H9 (cell line): ENCODE measurements around the gene THRB. TPM values are rescaled to one million over a fixed set of nuclear protein-coding genes. Genes with fewer than 3 reads are reported as not detected.

Experiments
- DNase-seq: peaks from one replicate; pipeline ENCODE4 v3.0.0-alpha.2; 2017
- H2AFZ ChIP-seq: one replicate; pipeline ENCODE4 v1.6.1; 2013; ENCODE audit warnings: mild to moderate bottlenecking, low read length, control low read depth, moderate library complexity
- H2AK5ac ChIP-seq: 2 replicates; pipeline ENCODE4 v1.6.1; 2013; ENCODE audit warnings: low read length, control low read depth, mixed read lengths; ENCODE audit not compliant: insufficient read length
- H2BK120ac ChIP-seq: one replicate; pipeline ENCODE4 v1.6.1; 2013; ENCODE audit warnings: low read depth, mild to moderate bottlenecking, low read length, control low read depth, inconsistent platforms; ENCODE audit not compliant: poor library complexity, severe bottlenecking
- H2BK12ac ChIP-seq: 2 replicates; pipeline ENCODE4 v1.6.1; 2013; ENCODE audit warnings: low read length, control low read depth, mixed read lengths, low read depth; ENCODE audit not compliant: insufficient read length
- H2BK15ac ChIP-seq: 2 replicates; pipeline ENCODE4 v1.6.1; 2013; ENCODE audit warnings: low read depth, low read length, control low read depth
- H2BK20ac ChIP-seq: one replicate; pipeline ENCODE4 v1.6.1; 2013; ENCODE audit warnings: low read depth, mild to moderate bottlenecking, low read length, control low read depth, inconsistent platforms; ENCODE audit not compliant: poor library complexity, severe bottlenecking
- H2BK5ac ChIP-seq: 2 replicates; pipeline ENCODE4 v1.6.1; 2013; ENCODE audit warnings: low read length, control low read depth, mixed read lengths; ENCODE audit not compliant: insufficient read length
- H3K14ac ChIP-seq: 2 replicates; pipeline ENCODE4 v1.6.1; 2013; ENCODE audit warnings: low read length, control low read depth; ENCODE audit not compliant: insufficient read depth
- H3K18ac ChIP-seq: 2 replicates; pipeline ENCODE4 v1.6.1; 2013; ENCODE audit warnings: low read depth, mild to moderate bottlenecking, mixed read lengths, low read length, control low read depth; ENCODE audit not compliant: insufficient read length
- H3K23ac ChIP-seq: 2 replicates; pipeline ENCODE4 v1.6.1; 2013; ENCODE audit warnings: low read length, control low read depth, mixed read lengths, low read depth; ENCODE audit not compliant: insufficient read length
- H3K23me2 ChIP-seq: 2 replicates; pipeline ENCODE4 v1.6.1; 2013; ENCODE audit warnings: low read depth, mild to moderate bottlenecking, mixed read lengths, low read length, control low read depth; ENCODE audit not compliant: insufficient read length, poor library complexity, severe bottlenecking
- H3K27ac ChIP-seq: 2 replicates; pipeline ENCODE4 v1.5.1; 2013; ENCODE audit warnings: low read length, control low read depth, mixed read lengths, low read depth; ENCODE audit not compliant: insufficient read length
- H3K27me3 ChIP-seq: 2 replicates; pipeline ENCODE4 v1.6.1; 2013; ENCODE audit warnings: low read length, control low read depth, inconsistent platforms; ENCODE audit not compliant: insufficient read depth
- H3K4ac ChIP-seq: 2 replicates; pipeline ENCODE4 v1.6.1; 2013; ENCODE audit warnings: low read depth, mild to moderate bottlenecking, control low read depth, inconsistent platforms, low read length, moderate library complexity
- H3K4me1 ChIP-seq: 2 replicates; pipeline ENCODE4 v1.6.1; 2013; ENCODE audit warnings: low read length, control low read depth, inconsistent platforms; ENCODE audit not compliant: insufficient read depth
- H3K4me2 ChIP-seq: 2 replicates; pipeline ENCODE4 v1.6.1; 2013; ENCODE audit warnings: low read length, control low read depth, mixed read lengths; ENCODE audit not compliant: insufficient read length, insufficient read depth
- H3K56ac ChIP-seq: 2 replicates; pipeline ENCODE4 v1.6.1; 2013; ENCODE audit warnings: low read depth, mild to moderate bottlenecking, mixed read lengths, low read length, control low read depth; ENCODE audit not compliant: insufficient read length
- H3K79me1 ChIP-seq: 2 replicates; pipeline ENCODE4 v1.6.1; 2013; ENCODE audit warnings: low read depth, mild to moderate bottlenecking, moderate library complexity, low read length, control low read depth, inconsistent platforms; ENCODE audit not compliant: insufficient read depth, poor library complexity, severe bottlenecking
- H3K79me2 ChIP-seq: 2 replicates; pipeline ENCODE4 v1.6.1; 2013; ENCODE audit warnings: low read length, control low read depth, inconsistent platforms; ENCODE audit not compliant: insufficient read depth
- H3K9ac ChIP-seq: 2 replicates; pipeline ENCODE4 v1.6.1; 2013; ENCODE audit warnings: low read length, control low read depth, mixed read lengths; ENCODE audit not compliant: insufficient read length; ENCODE audit errors: extremely low read depth
- H3K9me3 ChIP-seq: one replicate; pipeline ENCODE4 v1.6.1; 2013; ENCODE audit warnings: low read depth, low read length, inconsistent platforms; ENCODE audit not compliant: control insufficient read depth
- H3T11ph ChIP-seq: one replicate; pipeline ENCODE4 v1.6.1; 2013; ENCODE audit warnings: mild to moderate bottlenecking, low read length, control low read depth, inconsistent platforms
- H4K20me1 ChIP-seq: one replicate; pipeline ENCODE4 v1.6.1; 2013; ENCODE audit not compliant: control insufficient read depth, insufficient read length, insufficient read depth
- H4K5ac ChIP-seq: 2 replicates; pipeline ENCODE4 v1.6.1; 2013; ENCODE audit warnings: low read depth, mild to moderate bottlenecking, mixed read lengths, low read length, control low read depth; ENCODE audit not compliant: insufficient read length
- H4K8ac ChIP-seq: replicated peaks from 2 replicates; pipeline ENCODE4 v1.6.1; 2013; ENCODE audit warnings: low read length, control low read depth, mixed read lengths, low read depth; ENCODE audit not compliant: insufficient read length
- H4K91ac ChIP-seq: 2 replicates; pipeline ENCODE4 v1.6.1; 2013; ENCODE audit warnings: low read depth, mild to moderate bottlenecking, moderate library complexity, mixed read lengths, low read length, control low read depth; ENCODE audit not compliant: insufficient read length
- H3K27ac Mint-ChIP-seq, 3 experiments: 2 replicates in 2 of 3; 3 replicates in 1 of 3; pipeline ENCODE4 v1.8.0; 2020 to 2021; ENCODE audit warnings: mixed read lengths in 3 of 3, mild to moderate bottlenecking in 1 of 3, moderate library complexity in 1 of 3
- H3K27me3 Mint-ChIP-seq: 2 replicates; pipeline ENCODE4 v1.8.0; 2021; ENCODE audit warnings: low read depth, mild to moderate bottlenecking, moderate library complexity, mixed read lengths
- H3K36me3 Mint-ChIP-seq, 3 experiments: 2 replicates in 2 of 3; 3 replicates in 1 of 3; pipeline ENCODE4 v1.8.0; 2020 to 2021; ENCODE audit warnings: low read depth in 3 of 3, mixed read lengths in 3 of 3; ENCODE audit not compliant: insufficient read depth in 1 of 3
- H3K4me1 Mint-ChIP-seq, 2 experiments: 2 replicates each; pipeline ENCODE4 v1.8.0; 2020; ENCODE audit warnings: mixed read lengths in 2 of 2
- H3K4me3 Mint-ChIP-seq, 2 experiments: 2 replicates in 1 of 2; 3 replicates in 1 of 2; pipeline ENCODE4 v1.8.0; 2020 to 2021; ENCODE audit warnings: mild to moderate bottlenecking in 2 of 2, mixed read lengths in 2 of 2, moderate library complexity in 1 of 2
- H3K9me3 Mint-ChIP-seq, 2 experiments: 2 replicates in 1 of 2; 3 replicates in 1 of 2; pipeline ENCODE4 v1.8.0; 2020; ENCODE audit warnings: mild to moderate bottlenecking in 2 of 2, mixed read lengths in 2 of 2, moderate library complexity in 1 of 2
- WGBS: extraction: QIAGEN DNeasy Blood & Tissue Kit; methylation state at CpG from one replicate; pipeline ENCODE4 v1.1.7; 2013; ENCODE audit warnings: missing lambda C conversion rate, low lambda C conversion rate, mixed read lengths; ENCODE audit not compliant: insufficient read length; ENCODE audit errors: extremely low coverage; 5-methylcytosine and 5-hydroxymethylcytosine counted together
- total RNA-seq: library from RNA; stranded (reverse); gene quantifications from 2 replicates; pipeline ENCODE4 v1.2.1, GENCODE V29; 2021
- TF ChIP-seq, protein P1 (sequence below): fragments of 200-600 bp; sonication (generic); conservative IDR thresholded peaks from 3 replicates; pipeline ENCODE4 v1.8.0; 2021; ENCODE audit warnings: antibody characterized with exemption, mild to moderate bottlenecking

THRB gene
- total RNA-seq, 1 experiment from 2014 or later, result 8.6 TPM

DNA sequence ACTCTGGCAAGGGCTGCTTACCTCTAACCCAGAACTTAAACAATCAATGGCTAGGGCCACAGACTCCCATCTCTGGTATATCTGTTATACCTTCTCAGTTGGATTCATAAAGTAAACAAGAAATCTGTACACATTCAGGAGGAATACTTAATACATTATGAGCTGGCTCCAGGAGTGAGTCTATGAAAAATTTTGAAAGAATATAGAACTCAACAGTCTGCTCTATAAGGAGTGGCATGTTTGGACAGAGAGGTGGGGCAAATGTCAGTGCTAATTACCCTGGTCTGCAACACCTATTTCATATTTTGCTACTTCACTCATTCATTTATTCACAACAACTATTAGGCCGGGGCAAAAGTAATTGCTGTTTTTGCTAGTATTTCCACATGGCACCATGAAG lies 245.1 kb downstream of the THRB start:
- no peaks in the 10 kb centered on the region for H3K4me1 Mint-ChIP-seq
- no peak overlapping the region for H4K5ac ChIP-seq
- no peak overlapping the region for H3K9ac ChIP-seq
- no peak overlapping the region for H4K91ac ChIP-seq
- no peak overlapping the region for H3K4me2 ChIP-seq
- H3K79me1 ChIP-seq, result no peaks in the 10 kb centered on the region
- no CpG with 5 or more reads among the region's 1 CpG for WGBS
- no peak overlapping the region for H3K14ac ChIP-seq
- no peak overlapping the region for H2BK5ac ChIP-seq
- TF ChIP-seq, protein P1, sequence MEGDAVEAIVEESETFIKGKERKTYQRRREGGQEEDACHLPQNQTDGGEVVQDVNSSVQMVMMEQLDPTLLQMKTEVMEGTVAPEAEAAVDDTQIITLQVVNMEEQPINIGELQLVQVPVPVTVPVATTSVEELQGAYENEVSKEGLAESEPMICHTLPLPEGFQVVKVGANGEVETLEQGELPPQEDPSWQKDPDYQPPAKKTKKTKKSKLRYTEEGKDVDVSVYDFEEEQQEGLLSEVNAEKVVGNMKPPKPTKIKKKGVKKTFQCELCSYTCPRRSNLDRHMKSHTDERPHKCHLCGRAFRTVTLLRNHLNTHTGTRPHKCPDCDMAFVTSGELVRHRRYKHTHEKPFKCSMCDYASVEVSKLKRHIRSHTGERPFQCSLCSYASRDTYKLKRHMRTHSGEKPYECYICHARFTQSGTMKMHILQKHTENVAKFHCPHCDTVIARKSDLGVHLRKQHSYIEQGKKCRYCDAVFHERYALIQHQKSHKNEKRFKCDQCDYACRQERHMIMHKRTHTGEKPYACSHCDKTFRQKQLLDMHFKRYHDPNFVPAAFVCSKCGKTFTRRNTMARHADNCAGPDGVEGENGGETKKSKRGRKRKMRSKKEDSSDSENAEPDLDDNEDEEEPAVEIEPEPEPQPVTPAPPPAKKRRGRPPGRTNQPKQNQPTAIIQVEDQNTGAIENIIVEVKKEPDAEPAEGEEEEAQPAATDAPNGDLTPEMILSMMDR, result no peak
- H3K4ac ChIP-seq, result no peak overlapping the region
- no peak overlapping the region for H3K56ac ChIP-seq
- no peak overlapping the region for H2BK120ac ChIP-seq
- H3K4me3 Mint-ChIP-seq, result no peak overlapping the region
- DNase-seq, result no peak
- H3K4me1 ChIP-seq, result no peaks in the 10 kb centered on the region
- no peaks in the 10 kb centered on the region for H3K23me2 ChIP-seq
- no peak overlapping the region for H2AFZ ChIP-seq
- no peaks in the 10 kb centered on the region for H3K36me3 Mint-ChIP-seq
- H3T11ph ChIP-seq, result no peak overlapping the region
- no peak overlapping the region for H3K27ac ChIP-seq
- no peaks in the 10 kb centered on the region for H3K27me3 ChIP-seq
- H3K27me3 Mint-ChIP-seq, result no peaks in the 10 kb centered on the region
- no peak overlapping the region for H3K18ac ChIP-seq
- no peak overlapping the region for H3K23ac ChIP-seq
- no peaks in the 10 kb centered on the region for H3K9me3 ChIP-seq
- H3K79me2 ChIP-seq, result no peaks in the 10 kb centered on the region
- H2BK20ac ChIP-seq, result no peak overlapping the region
- H3K9me3 Mint-ChIP-seq, result no peaks in the 10 kb centered on the region
- H2BK15ac ChIP-seq, result no peak overlapping the region
- no peak overlapping the region for H2BK12ac ChIP-seq
- no peaks in the 10 kb centered on the region for H4K20me1 ChIP-seq
- H3K27ac Mint-ChIP-seq, result no peak overlapping the region
- H2AK5ac ChIP-seq, result no peak overlapping the region
- no peak overlapping the region for H4K8ac ChIP-seq
